ENCODE data around the gene TIGD4. TPM values are rescaled to one million over a fixed set of nuclear protein-coding genes. Genes with fewer than 3 reads are reported as not detected.

TIGD4 gene
- total and polyA plus RNA-seq, 2 of the 8 experiments (the other 6 are each of a cell fraction or from before 2014, with no cell fraction given) = 0.42 to 2.3 TPM

DNA sequence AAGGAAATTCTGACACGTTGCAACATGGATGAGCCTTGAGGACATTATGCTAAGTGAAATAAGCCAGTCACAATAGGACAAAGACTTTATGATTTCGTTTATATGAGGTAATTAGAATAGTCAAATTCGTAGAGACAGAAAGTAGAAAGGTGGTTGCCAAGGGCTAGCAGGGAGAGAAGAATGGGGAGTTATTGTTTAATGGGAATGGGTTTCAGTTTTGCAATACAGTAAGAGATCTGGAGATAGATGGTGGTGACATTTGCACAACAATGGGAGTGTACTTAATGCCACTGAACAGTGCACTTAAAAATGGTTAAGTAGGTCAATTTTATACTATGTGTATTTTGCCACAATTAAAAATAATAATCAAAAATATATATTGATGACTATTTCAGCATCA lies 56.3 kb downstream of the TIGD4 start (continued):
- TF ChIP-seq SP4 (IDR thresholded peaks at IDR 0.05; ENCODE audit: low read length) (no peak), BRCA1 (IDR thresholded peaks at IDR 0.05; ENCODE audit: low read depth, low read length) (no peak)
